NT2/D1 (cell line): ENCODE data around the gene PCDHA7.
"Not testable (repeated sequence)": the region's sequence is repeated elsewhere in the genome, so short reads cannot be mapped to it uniquely, and the experiment has no call there.

Source experiments
- DNase-seq: peaks from one replicate; pipeline ENCODE4 v3.0.0-alpha.2; 2011; ENCODE audit warnings: low read depth, low spot score
- H3K27me3 ChIP-seq: 2 replicates; pipeline ENCODE4 v1.6.0; 2011; ENCODE audit warnings: mild to moderate bottlenecking; ENCODE audit not compliant: insufficient read length, insufficient read depth
- H3K36me3 ChIP-seq: 2 replicates; pipeline ENCODE4 v1.6.1; 2011; ENCODE audit warnings: mild to moderate bottlenecking, low read length, mixed read lengths; ENCODE audit not compliant: insufficient read depth, insufficient read length
- H3K4me1 ChIP-seq: 2 replicates; pipeline ENCODE4 v1.5.1; 2011; ENCODE audit not compliant: insufficient read depth, insufficient read length
- H3K4me3 ChIP-seq: 2 replicates; pipeline ENCODE4 v1.5.1; 2011; ENCODE audit warnings: low read depth; ENCODE audit not compliant: insufficient read length
- H3K9ac ChIP-seq: 2 replicates; pipeline ENCODE4 v1.6.0; 2011; ENCODE audit warnings: low read depth; ENCODE audit not compliant: insufficient read length
- H3K9me3 ChIP-seq: 2 replicates; pipeline ENCODE4 v1.5.1; 2011; ENCODE audit warnings: mild to moderate bottlenecking, low read length; ENCODE audit not compliant: insufficient read depth
- SUZ12 ChIP-seq: IDR thresholded peaks from 2 replicates; pipeline ENCODE4 v1.6.1; 2011; ENCODE audit not compliant: insufficient read length, insufficient read depth; ENCODE audit errors: extremely low read depth
- YY1 ChIP-seq: IDR thresholded peaks from 2 replicates; pipeline ENCODE4 v1.6.1; 2011; ENCODE audit not compliant: insufficient read length, insufficient read depth
- ZNF274 ChIP-seq: IDR thresholded peaks from 2 replicates; pipeline ENCODE4 v1.6.1; 2011; ENCODE audit warnings: mild to moderate bottlenecking, low read depth, low read length

The PCDHA7 gene

GRCh38 chr5:140796718-140797095, 37.4 kb upstream of the PCDHA7 start:
- Histone ChIP-seq H3K27me3 (no peaks in the 10 kb centered on the region), H3K36me3 (no peaks in the 10 kb centered on the region), H3K9ac (no peak overlapping the region), H3K9me3 (peaks cover 12% of the 10 kb centered on the region; the same call in 1 of the 2 replicates), H3K4me3 (no peak overlapping the region), H3K4me1 (no peaks in the 10 kb centered on the region)
- DNase-seq = no peak
- TF ChIP-seq ZNF274 (no peak), SUZ12 (no peak), YY1 (no peak)

GRCh38 chr5:140800816-140801493, 33.1 kb upstream of the PCDHA7 start, which contains the start of gene PCDHA3:
Gene PCDHA3, plus strand, starts transcription at chr5:140801057.
- H3K4me1 ChIP-seq = no peaks in the 10 kb centered on the region
- no peak for DNase-seq
- no peaks in the 10 kb centered on the region for H3K27me3 ChIP-seq
- no peak within 1 kb of the TSS for H3K4me3 ChIP-seq
- peaks cover 8% of the 10 kb centered on the region; the same call in 1 of the 2 replicates for H3K9me3 ChIP-seq
- no peak within 1 kb of the TSS for H3K9ac ChIP-seq
- no peaks in the 10 kb centered on the region for H3K36me3 ChIP-seq
- TF ChIP-seq YY1 = no peak
- no peak for TF ChIP-seq ZNF274
- TF ChIP-seq SUZ12 = no peak

GRCh38 chr5:140801494-140801841, 32.6 kb upstream of the PCDHA7 start:
- TF ChIP-seq SUZ12 (no peak), YY1 (no peak), ZNF274 (no peak)
- peaks cover 8% of the 10 kb centered on the region; the same call in 1 of the 2 replicates for H3K9me3 ChIP-seq
- no peak overlapping the region for H3K9ac ChIP-seq
- no peaks in the 10 kb centered on the region for H3K27me3 ChIP-seq
- DNase-seq = no peak
- H3K4me3 ChIP-seq = no peak overlapping the region
- no peaks in the 10 kb centered on the region for H3K4me1 ChIP-seq
- no peaks in the 10 kb centered on the region for H3K36me3 ChIP-seq

GRCh38 chr5:140802381-140802780, 31.7 kb upstream of the PCDHA7 start:
- not testable (repeated sequence) for H3K4me1 ChIP-seq, H3K27me3 ChIP-seq, H3K9ac ChIP-seq, DNase-seq, H3K36me3 ChIP-seq, H3K4me3 ChIP-seq, H3K9me3 ChIP-seq

GRCh38 chr5:140802781-140803271, 31.2 kb upstream of the PCDHA7 start:
- no peak overlapping the region for H3K9ac ChIP-seq
- no peaks in the 10 kb centered on the region for H3K36me3 ChIP-seq
- no peaks in the 10 kb centered on the region for H3K27me3 ChIP-seq
- no peak overlapping the region for H3K4me3 ChIP-seq
- DNase-seq = no peak
- H3K4me1 ChIP-seq = no peaks in the 10 kb centered on the region
- no peak for TF ChIP-seq ZNF274
- no peak for TF ChIP-seq YY1
- TF ChIP-seq SUZ12 = no peak
- no peaks in the 10 kb centered on the region; the same call in 1 of the 2 replicates for H3K9me3 ChIP-seq

- H3K4me1 ChIP-seq = no peaks in the 10 kb centered on the region
- peak; percentile 43 for DNase-seq
- TF ChIP-seq ZNF274 = no peak
- no peak for TF ChIP-seq YY1
- TF ChIP-seq SUZ12 = no peak
- H3K36me3 ChIP-seq = no peaks in the 10 kb centered on the region
- H3K27me3 ChIP-seq = no peaks in the 10 kb centered on the region
- H3K9ac ChIP-seq = peak within 1 kb of the TSS; percentile 82
- no peaks in the 10 kb centered on the region; the same call in 1 of the 2 replicates for H3K9me3 ChIP-seq
- peak within 1 kb of the TSS; percentile 73 for H3K4me3 ChIP-seq
These were observed 27.0 kb upstream of the PCDHA7 start, which contains the start of gene PCDHA4 for GRCh38 chr5:140806834-140807775. Gene PCDHA4, plus strand, starts transcription at chr5:140807068.

- H3K4me1 ChIP-seq, H3K36me3 ChIP-seq, H3K9me3 ChIP-seq, H3K9ac ChIP-seq, H3K4me3 ChIP-seq, DNase-seq, H3K27me3 ChIP-seq: not testable (repeated sequence)
These were observed 25.7 kb upstream of the PCDHA7 start for GRCh38 chr5:140808241-140808888.
